GM18520 (cell line): ENCODE data around the gene SLC43A2.
"Not testable (repeated sequence)": the region's sequence is repeated elsewhere in the genome, so short reads cannot be mapped to it uniquely, and the experiment has no call there.

ENCODE experiments used
- ATAC-seq: cut with Tn5 transposase; IDR thresholded peaks from one replicate; pipeline ENCODE4 v1.9.1; 2021; ENCODE audit not compliant: unreplicated experiment

SLC43A2 gene

GRCh38 chr17:1545618-1546017 lies 83.0 kb downstream of the SLC43A2 start:
- ATAC-seq: no peak

- ATAC-seq: no peak
Measured at GRCh38 chr17:1542316-1542715, 86.3 kb downstream of the SLC43A2 start.

GRCh38 chr17:1541367-1541904 lies 87.2 kb downstream of the SLC43A2 start:
- no peak for ATAC-seq

- no peak for ATAC-seq
Measured at GRCh38 chr17:1539811-1540210, 88.8 kb downstream of the SLC43A2 start.

GRCh38 chr17:1535737-1536136 lies 92.9 kb downstream of the SLC43A2 start:
- ATAC-seq: no peak

GRCh38 chr17:1533661-1534325 lies 94.8 kb downstream of the SLC43A2 start:
- ATAC-seq: no peak

GRCh38 chr17:1532836-1533602 lies 95.6 kb downstream of the SLC43A2 start:
- no peak for ATAC-seq

GRCh38 chr17:1529863-1530262 lies 98.8 kb downstream of the SLC43A2 start:
- ATAC-seq: no peak

GRCh38 chr17:1526876-1527275 lies 101.8 kb downstream of the SLC43A2 start:
- not testable (repeated sequence) for ATAC-seq

GRCh38 chr17:1522626-1523025 lies 106.0 kb downstream of the SLC43A2 start:
- no peak for ATAC-seq

- ATAC-seq: no peak
Measured at GRCh38 chr17:1521086-1521640, 107.5 kb downstream of the SLC43A2 start.

- no peak for ATAC-seq
Measured at GRCh38 chr17:1519678-1520077, 109.0 kb downstream of the SLC43A2 start.
